CD4-positive, alpha-beta memory T cell (primary cell): ENCODE results near the gene BRIP1. TPM values are rescaled to one million over a fixed set of nuclear protein-coding genes. Genes with fewer than 3 reads are reported as not detected.

Experiments
- CTCF ChIA-PET: fragments of 350-600 bp; sonication (Branson Sonifier 250); formaldehyde crosslinking; loops from one replicate; lab custom pipeline; 2021; ENCODE audit warnings: inconsistent platforms; ENCODE audit not compliant: partially characterized antibody; lab: Charles Lee
- POLR2A ChIA-PET: fragments of 350-600 bp; sonication (Branson Sonifier 250); formaldehyde crosslinking; loops from one replicate; lab custom pipeline; 2021; ENCODE audit not compliant: partially characterized antibody; lab: Charles Lee
- DNase-seq, 5 donors: peaks; one replicate each; pipeline versions ENCODE4 v3.0.0 to v3.0.0-alpha.2; 2020 to 2022; ENCODE audit warnings: mixed read lengths in 1 of 5
- H3K27ac ChIP-seq: one replicate; pipeline ENCODE4 v1.7.0; 2013; ENCODE audit warnings: low read depth, low read length
- H3K27me3 ChIP-seq: 2 replicates; pipeline ENCODE4 v1.7.0; 2013; ENCODE audit warnings: mild to moderate bottlenecking, low read length, moderate library complexity; ENCODE audit not compliant: insufficient read depth
- H3K36me3 ChIP-seq: 2 replicates; pipeline ENCODE4 v1.7.0; 2013; ENCODE audit warnings: mild to moderate bottlenecking, low read length, moderate library complexity; ENCODE audit not compliant: insufficient read depth
- H3K4me1 ChIP-seq: 2 replicates; pipeline ENCODE4 v1.7.0; 2013; ENCODE audit warnings: mild to moderate bottlenecking, low read length, moderate library complexity; ENCODE audit not compliant: insufficient read depth
- H3K4me3 ChIP-seq, 2 donors: one replicate each; pipeline ENCODE4 v1.7.0; 2013; ENCODE audit warnings: low read length in 2 of 2, mild to moderate bottlenecking in 1 of 2
- H3K9me3 ChIP-seq, 2 donors: one replicate each; pipeline ENCODE4 v1.7.0; 2013; ENCODE audit warnings: low read length in 2 of 2, control low read depth in 1 of 2; ENCODE audit not compliant: control insufficient read depth in 1 of 2
- H3K27ac Mint-ChIP-seq, 7 donors: one replicate each; pipeline ENCODE4 v1.8.0; 2020 to 2021; ENCODE audit warnings: mixed read lengths in 7 of 7, mild to moderate bottlenecking in 6 of 7, inconsistent platforms in 3 of 7, moderate library complexity in 3 of 7
- H3K27me3 Mint-ChIP-seq, 2 donors: one replicate each; pipeline ENCODE4 v1.8.0; 2020 to 2021; ENCODE audit warnings: mixed read lengths in 2 of 2
- H3K36me3 Mint-ChIP-seq, 2 donors: one replicate each; pipeline ENCODE4 v1.8.0; 2020 to 2021; ENCODE audit warnings: mixed read lengths in 2 of 2, inconsistent platforms in 1 of 2, mild to moderate bottlenecking in 1 of 2
- H3K4me1 Mint-ChIP-seq, 4 donors: one replicate each; pipeline ENCODE4 v1.8.0; 2020 to 2021; ENCODE audit warnings: mixed read lengths in 4 of 4, mild to moderate bottlenecking in 1 of 4
- H3K4me3 Mint-ChIP-seq, 8 donors: one replicate each; pipeline ENCODE4 v1.8.0; 2020 to 2021; ENCODE audit warnings: mixed read lengths in 8 of 8, mild to moderate bottlenecking in 7 of 8, moderate library complexity in 6 of 8, inconsistent platforms in 3 of 8
- H3K9me3 Mint-ChIP-seq, 8 donors: one replicate each; pipeline ENCODE4 v1.8.0; 2020 to 2021; ENCODE audit warnings: mixed read lengths in 8 of 8, mild to moderate bottlenecking in 5 of 8, inconsistent platforms in 3 of 8, moderate library complexity in 1 of 8
- intact Hi-C: fragments of 100-400 bp; cut with micrococcal nuclease; formaldehyde crosslinking; loops from one replicate; pipeline ENCODE4 v1.15.1; 2023
- polyA plus RNA-seq, 2 donors: library from polyadenylated mRNA; unstranded; fragments of 300-500 nt; fragmentation: Illumina TruSeq; gene quantifications; one replicate each; pipeline ENCODE4 v1.2.3, GENCODE V29; 2021
- total RNA-seq, 2 experiments: library from RNA; stranded (reverse); gene quantifications; one replicate each; pipeline ENCODE4 v1.2.3, GENCODE V29; 2021

BRIP1 gene
- total RNA-seq (1 to 10 TPM; 1.5 to 1.7 TPM), polyA plus RNA-seq (under 1 TPM; 0.31 to 1.00 TPM)

GRCh38 chr17:61862975-61863800 is at the start of gene BRIP1:
Gene BRIP1, minus strand, starts transcription at chr17:61863528. Its CDS starts 1,989 bp downstream, at chr17:61861539.
- ChIA-PET POLR2A (interaction anchor here (0.6 to 2.4 kb wide), 9 partner anchors 10 to 202 kb away, joined by 3 to 15 read pairs (median 3); partner anchors contain the start of gene MED13), CTCF (interaction anchor here (0.6 to 1.5 kb wide), 8 partner anchors 9 to 1142 kb away, joined by 3 to 6 read pairs (median 4); no protein-coding TSS in a partner anchor)
- H3K27ac ChIP-seq = peak within 1 kb of the TSS; percentile 66
- peak within 1 kb of the TSS; percentile 95 to 99 (median 97) for H3K4me3 Mint-ChIP-seq
- no peaks in the 10 kb centered on the region for H3K27me3 ChIP-seq
- DNase-seq = peak; percentile 86 to 94 (median 86)
- peaks cover 22 to 33% (median 27%) of the 10 kb centered on the region in 4 donors for H3K4me1 Mint-ChIP-seq
- H3K27me3 Mint-ChIP-seq = no peaks in the 10 kb centered on the region
- H3K4me1 ChIP-seq = peaks cover 27% of the 10 kb centered on the region
- H3K27ac Mint-ChIP-seq = peak within 1 kb of the TSS; percentile 90 to 98 (median 95)
- H3K36me3 ChIP-seq = peaks cover 3% of the 10 kb centered on the region
- H3K4me3 ChIP-seq = peak within 1 kb of the TSS; percentile 84 to 96
- no peaks in the 10 kb centered on the region for H3K9me3 Mint-ChIP-seq
- H3K9me3 ChIP-seq = no peaks in the 10 kb centered on the region
- H3K36me3 Mint-ChIP-seq = peaks cover 0 to 14% of the 10 kb centered on the region in 2 donors
- intact Hi-C loops = loop anchor here (1.0 to 2.0 kb wide), 3 partner anchors 64 to 451 kb away; partner anchors contain the start of genes INTS2 and MED13

GRCh38 chr17:61908292-61909037 is 45.1 kb upstream of the BRIP1 start:
- Histone ChIP-seq H3K4me3 (no peak overlapping the region), H3K36me3 (peaks cover 28% of the 10 kb centered on the region), H3K27ac (no peak overlapping the region), H3K4me1 (peaks cover 4% of the 10 kb centered on the region), H3K9me3 (no peaks in the 10 kb centered on the region), H3K27me3 (no peaks in the 10 kb centered on the region)
- Mint-ChIP-seq H3K27ac (no peak overlapping the region), H3K9me3 (no peaks in the 10 kb centered on the region), H3K27me3 (no peaks in the 10 kb centered on the region), H3K4me1 (peaks cover 0 to 11% (median 2%) of the 10 kb centered on the region in 4 donors), H3K36me3 (peaks cover 25 to 36% of the 10 kb centered on the region in 2 donors), H3K4me3 (no peak overlapping the region)
- intact Hi-C loops = no loop called here
- no peak for DNase-seq
- POLR2A ChIA-PET = no interaction called here
- CTCF ChIA-PET = no interaction called here

- intact Hi-C loops = no loop called here
- no peak for DNase-seq
- H3K4me3 Mint-ChIP-seq = no peak overlapping the region
- H3K27me3 Mint-ChIP-seq = no peaks in the 10 kb centered on the region
- H3K27ac Mint-ChIP-seq = peak overlapping the region in 2 of 7 donors; percentile 53 to 75
- peaks cover 29% of the 10 kb centered on the region for H3K36me3 ChIP-seq
- H3K27ac ChIP-seq = no peak overlapping the region
- H3K9me3 ChIP-seq = no peaks in the 10 kb centered on the region
- H3K36me3 Mint-ChIP-seq = peaks cover 31 to 36% of the 10 kb centered on the region in 2 donors
- ChIA-PET CTCF (no interaction called here), POLR2A (interaction anchor here (0.7 kb wide), 1 partner anchor 507 kb away, joined by 5 read pairs; no protein-coding TSS in a partner anchor)
- H3K4me3 ChIP-seq = no peak overlapping the region
- H3K4me1 ChIP-seq = peaks cover 4% of the 10 kb centered on the region
- no peaks in the 10 kb centered on the region for H3K27me3 ChIP-seq
- H3K4me1 Mint-ChIP-seq = peaks cover 0 to 14% (median 3%) of the 10 kb centered on the region in 4 donors
- no peaks in the 10 kb centered on the region for H3K9me3 Mint-ChIP-seq
These were observed 44.0 kb upstream of the BRIP1 start for GRCh38 chr17:61907361-61907760.

- Mint-ChIP-seq H3K36me3 (peaks cover 31 to 37% of the 10 kb centered on the region in 2 donors), H3K9me3 (no peaks in the 10 kb centered on the region), H3K27me3 (no peaks in the 10 kb centered on the region), H3K4me3 (peak overlapping the region; percentile 50 to 76 (median 70)), H3K4me1 (peaks cover 0 to 14% (median 3%) of the 10 kb centered on the region in 4 donors), H3K27ac (peak overlapping the region; percentile 65 to 95 (median 92))
- Histone ChIP-seq H3K4me3 (no peak overlapping the region), H3K4me1 (peaks cover 4% of the 10 kb centered on the region), H3K9me3 (no peaks in the 10 kb centered on the region), H3K36me3 (peaks cover 24% of the 10 kb centered on the region), H3K27ac (peak overlapping the region; percentile 55), H3K27me3 (no peaks in the 10 kb centered on the region)
- CTCF ChIA-PET = interaction anchor here (0.6 to 1.4 kb wide), 4 partner anchors 14 to 278 kb away, joined by 3 to 6 read pairs (median 4); no protein-coding TSS in a partner anchor
- POLR2A ChIA-PET = interaction anchor here (0.5 to 2.9 kb wide), 5 partner anchors 15 to 55 kb away, joined by 3 to 15 read pairs (median 9); partner anchors contain the start of genes BRIP1 and INTS2
- intact Hi-C loops = no loop called here
- DNase-seq = peak; percentile 46 to 53 (median 52)
These were observed 40.9 kb upstream of the BRIP1 start for GRCh38 chr17:61904094-61904710.

- H3K27me3 Mint-ChIP-seq = no peaks in the 10 kb centered on the region
- intact Hi-C loops = no loop called here
- H3K27me3 ChIP-seq = no peaks in the 10 kb centered on the region
- CTCF ChIA-PET = no interaction called here
- H3K4me1 Mint-ChIP-seq = peaks cover 0 to 14% (median 3%) of the 10 kb centered on the region in 4 donors
- no peaks in the 10 kb centered on the region for H3K9me3 Mint-ChIP-seq
- POLR2A ChIA-PET = interaction anchor here (0.8 to 2.9 kb wide), 4 partner anchors 23 to 40 kb away, joined by 3 to 15 read pairs (median 9); partner anchors contain the start of genes BRIP1 and INTS2
- peaks cover 24% of the 10 kb centered on the region for H3K36me3 ChIP-seq
- H3K4me1 ChIP-seq = peaks cover 4% of the 10 kb centered on the region
- no peak for DNase-seq
- H3K36me3 Mint-ChIP-seq = peaks cover 31 to 37% of the 10 kb centered on the region in 2 donors
- H3K27ac ChIP-seq = no peak overlapping the region
- H3K27ac Mint-ChIP-seq = peak overlapping the region in 6 of 7 donors; percentile 65 to 93 (median 92)
- peak overlapping the region in 4 of 8 donors; percentile 30 to 71 (median 60) for H3K4me3 Mint-ChIP-seq
- no peak overlapping the region for H3K4me3 ChIP-seq
- no peaks in the 10 kb centered on the region for H3K9me3 ChIP-seq
These were observed 39.9 kb upstream of the BRIP1 start for GRCh38 chr17:61903251-61903650.

GRCh38 chr17:61897548-61898180 is 34.3 kb upstream of the BRIP1 start:
- intact Hi-C loops = no loop called here
- Histone ChIP-seq H3K27ac (no peak overlapping the region), H3K27me3 (no peaks in the 10 kb centered on the region), H3K4me1 (no peaks in the 10 kb centered on the region), H3K36me3 (peaks cover 13% of the 10 kb centered on the region), H3K4me3 (no peak overlapping the region), H3K9me3 (no peaks in the 10 kb centered on the region)
- CTCF ChIA-PET = no interaction called here
- peak overlapping the region in 2 of 7 donors; percentile 29 to 68 for H3K27ac Mint-ChIP-seq
- H3K4me1 Mint-ChIP-seq = no peaks in the 10 kb centered on the region
- no peak for DNase-seq
- H3K36me3 Mint-ChIP-seq = peaks cover 31 to 43% of the 10 kb centered on the region in 2 donors
- H3K4me3 Mint-ChIP-seq = no peak overlapping the region
- POLR2A ChIA-PET = interaction anchor here (0.8 to 1.0 kb wide), 2 partner anchors 34 to 169 kb away, joined by 3 to 4 read pairs; partner anchors contain the start of gene BRIP1
- no peaks in the 10 kb centered on the region for H3K27me3 Mint-ChIP-seq
- H3K9me3 Mint-ChIP-seq = no peaks in the 10 kb centered on the region
